Stimulated activated CD8-positive, alpha-beta memory T cell treated with anti-CD3 and anti-CD28 coated beads, Interleukin-12 subunit alpha, Interleukin-12 subunit beta, amount 100 ng/mL, for 24 hours (primary cell): Measurements from ENCODE around the gene GABARAPL2.
A peak's percentile ranks its signal among the peaks of the same experiment; 100 is the strongest.
"Not testable (repeated sequence)": the region's sequence is repeated elsewhere in the genome, so short reads cannot be mapped to it uniquely, and the experiment has no call there.

Source experiments
- DNase-seq: peaks from one replicate; pipeline ENCODE4 v3.0.0-alpha.2; 2020; ENCODE audit errors: extremely low read depth

Gene GABARAPL2, protein sequence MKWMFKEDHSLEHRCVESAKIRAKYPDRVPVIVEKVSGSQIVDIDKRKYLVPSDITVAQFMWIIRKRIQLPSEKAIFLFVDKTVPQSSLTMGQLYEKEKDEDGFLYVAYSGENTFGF

DNA sequence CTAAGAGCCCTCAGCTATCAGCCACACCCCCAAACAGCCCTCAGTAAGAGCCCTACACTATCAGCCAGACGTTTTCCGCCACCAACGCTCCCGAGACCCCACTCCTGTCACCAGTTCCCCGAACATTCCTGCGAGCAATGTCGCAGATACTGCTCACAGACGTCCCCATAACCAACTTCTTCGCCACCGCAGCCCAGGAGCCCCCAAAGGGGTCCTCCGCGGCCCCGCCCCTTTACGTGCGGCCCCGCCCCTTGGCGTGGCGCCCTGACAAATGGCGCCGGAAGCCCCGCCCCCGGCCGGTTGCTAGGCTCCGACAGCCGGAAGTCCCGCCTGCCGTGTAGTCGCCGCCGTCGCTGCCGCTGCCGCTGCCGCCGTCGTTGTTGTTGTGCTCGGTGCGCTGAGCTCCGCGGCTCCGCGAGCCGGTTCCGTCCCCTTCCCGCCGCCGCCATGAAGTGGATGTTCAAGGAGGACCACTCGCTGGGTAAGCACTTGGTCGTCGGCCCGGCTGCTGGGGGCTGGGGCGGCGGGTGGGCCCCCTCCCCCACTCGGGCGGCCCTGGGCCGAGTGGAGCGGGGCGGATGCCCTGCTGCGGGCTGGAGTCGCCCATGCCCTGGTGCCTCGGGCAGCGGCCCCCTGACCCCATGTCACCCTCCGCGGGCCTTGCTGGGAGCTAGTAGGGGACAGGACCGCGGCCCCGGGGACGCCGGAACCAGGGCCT, at the start of gene GABARAPL2:
TSS of gene GABARAPL2 (plus strand) at position 340 of the 718 bp plus-strand sequence. CDS start at position 448, 108 bp downstream.
- peak; percentile 82 for DNase-seq

DNA sequence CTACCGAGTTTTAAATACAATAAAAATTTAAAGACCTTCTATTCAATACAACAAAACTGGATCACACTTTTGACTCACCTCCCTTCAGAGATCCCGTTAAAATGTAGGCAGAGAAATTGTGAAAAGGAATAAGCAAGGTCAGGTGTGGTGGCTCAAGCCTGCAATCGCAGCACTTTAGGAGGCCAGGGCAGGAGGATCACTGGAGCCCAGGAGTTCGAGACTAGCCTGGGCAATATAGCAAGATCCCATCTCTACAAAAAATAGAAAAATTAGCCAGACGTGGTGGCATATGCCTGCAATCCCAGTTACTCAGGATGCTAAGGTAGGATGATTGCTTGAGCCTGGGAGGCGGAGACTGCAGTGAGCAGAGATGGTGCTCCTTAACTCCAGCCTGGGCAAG, 47.0 kb upstream of the GABARAPL2 start:
- no peak for DNase-seq

DNA sequence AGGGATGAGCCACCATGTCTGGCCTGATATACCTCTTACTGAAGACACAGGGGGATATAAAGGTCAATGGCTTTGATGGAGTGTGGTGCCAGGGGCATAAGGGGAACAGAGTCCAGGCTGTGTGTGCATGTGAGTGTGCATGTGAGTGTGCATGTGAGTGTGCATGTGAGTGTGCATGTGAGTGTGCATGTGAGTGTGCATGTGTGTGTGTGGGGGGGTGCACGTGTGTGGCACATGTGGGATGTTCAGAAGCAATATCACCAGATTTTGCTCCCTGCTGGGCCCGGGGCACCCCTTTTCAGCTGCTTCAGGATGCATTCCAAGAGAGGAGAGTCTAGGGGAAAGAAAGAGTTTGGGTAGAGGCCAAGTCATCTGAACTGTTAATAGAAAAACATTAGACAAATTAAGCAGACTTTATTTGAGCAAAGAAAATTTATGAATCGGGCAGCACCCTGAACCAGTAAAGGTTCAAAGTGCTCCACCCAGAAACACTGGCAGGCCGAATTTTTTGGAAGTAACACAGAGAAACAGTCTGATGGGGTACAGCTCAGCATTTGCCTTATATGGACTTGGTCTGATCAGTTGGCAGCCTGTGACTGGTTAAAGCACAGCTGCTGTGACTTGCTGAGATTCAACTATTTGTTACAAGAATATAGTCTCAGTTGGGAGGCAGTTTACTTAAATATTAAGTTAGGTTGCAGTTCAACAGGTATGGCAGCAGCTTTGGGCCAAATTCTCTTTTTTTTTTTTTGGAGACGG, 40.0 kb upstream of the GABARAPL2 start:
- no peak for DNase-seq

DNA sequence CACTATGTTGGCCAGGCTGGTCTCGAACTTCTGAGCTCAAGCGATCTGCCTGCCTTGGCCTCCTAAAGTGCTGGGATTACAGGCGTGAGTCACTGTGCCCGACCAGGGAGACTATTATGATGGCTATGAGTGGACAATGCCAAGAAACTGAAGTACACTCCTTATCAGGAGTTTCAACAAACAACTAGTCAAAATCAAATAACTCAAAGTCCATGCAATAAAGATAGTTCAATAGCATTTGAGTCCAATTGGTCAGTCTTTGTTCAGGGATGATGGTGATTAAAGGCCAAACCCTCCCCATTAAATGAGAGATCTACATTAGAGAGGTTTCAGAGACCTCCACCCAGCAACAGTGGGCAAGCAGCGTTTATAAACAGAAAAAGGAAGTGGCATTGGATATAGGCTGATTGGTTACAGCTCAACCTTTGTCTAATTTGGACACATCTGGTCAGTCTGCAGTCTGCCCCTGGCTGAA, 38.3 kb upstream of the GABARAPL2 start:
- DNase-seq = no peak

DNA sequence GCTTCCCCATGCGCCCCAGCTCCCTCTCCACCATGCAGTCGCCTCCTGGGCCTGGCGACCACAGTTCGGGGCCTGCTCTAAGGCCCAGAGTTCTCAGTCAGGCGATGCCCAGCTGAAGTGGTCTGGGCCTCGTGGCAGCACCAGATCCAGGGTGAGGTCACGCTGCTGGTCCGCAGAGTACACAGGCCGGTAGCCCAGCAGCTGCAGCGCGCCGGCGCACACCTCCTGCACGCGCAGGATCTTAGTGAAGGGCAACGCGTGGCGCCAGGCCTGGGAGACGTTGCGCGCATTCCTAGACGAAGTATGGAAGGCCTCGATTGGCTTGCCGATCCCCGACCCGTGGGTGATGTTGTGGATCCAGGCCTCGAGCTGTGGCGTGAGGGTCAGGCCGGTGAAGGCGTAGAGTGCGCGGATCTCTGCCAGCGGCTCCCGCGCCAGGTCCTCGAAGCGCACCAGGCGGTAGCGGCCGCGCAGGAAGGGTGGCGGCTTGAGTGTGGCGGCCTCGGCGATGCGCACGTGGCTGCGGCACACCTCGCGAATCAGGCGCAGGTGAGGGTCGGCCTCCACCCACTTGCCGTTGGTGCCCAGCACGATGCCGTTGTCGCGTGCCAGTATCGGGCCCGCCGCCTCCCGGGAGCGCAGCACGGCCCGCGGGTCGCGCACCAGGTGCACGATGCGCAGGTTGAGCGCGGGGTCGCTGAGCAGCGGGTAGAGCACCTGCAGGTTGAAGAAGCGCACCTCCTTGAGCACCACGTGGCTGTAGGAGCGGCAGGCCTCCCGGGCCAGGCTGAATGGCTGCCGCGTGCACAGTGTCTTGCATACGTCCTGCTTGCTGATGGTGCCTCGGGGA, 36.9 kb upstream of the GABARAPL2 start:
- no peak for DNase-seq

DNA sequence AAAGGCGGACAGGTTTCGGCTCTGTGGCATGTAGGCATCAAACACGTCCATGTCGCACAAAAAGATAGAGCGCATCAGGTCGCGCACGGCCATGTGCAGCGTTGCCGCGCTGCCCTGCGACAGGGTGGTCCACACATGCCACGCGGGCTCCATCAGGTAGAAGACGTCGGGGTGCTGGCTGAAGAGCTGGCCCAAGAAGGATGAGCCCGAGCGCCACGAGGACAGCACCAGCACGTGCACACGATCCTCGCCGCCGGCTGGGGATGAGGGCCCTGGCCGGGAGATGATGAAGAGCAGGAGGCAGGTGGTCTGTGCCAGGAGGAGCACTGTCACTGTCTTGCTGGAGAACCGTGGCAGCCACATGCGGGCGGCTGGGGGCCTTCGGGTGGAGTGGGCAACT, 36.2 kb upstream of the GABARAPL2 start:
- no peak for DNase-seq

DNA sequence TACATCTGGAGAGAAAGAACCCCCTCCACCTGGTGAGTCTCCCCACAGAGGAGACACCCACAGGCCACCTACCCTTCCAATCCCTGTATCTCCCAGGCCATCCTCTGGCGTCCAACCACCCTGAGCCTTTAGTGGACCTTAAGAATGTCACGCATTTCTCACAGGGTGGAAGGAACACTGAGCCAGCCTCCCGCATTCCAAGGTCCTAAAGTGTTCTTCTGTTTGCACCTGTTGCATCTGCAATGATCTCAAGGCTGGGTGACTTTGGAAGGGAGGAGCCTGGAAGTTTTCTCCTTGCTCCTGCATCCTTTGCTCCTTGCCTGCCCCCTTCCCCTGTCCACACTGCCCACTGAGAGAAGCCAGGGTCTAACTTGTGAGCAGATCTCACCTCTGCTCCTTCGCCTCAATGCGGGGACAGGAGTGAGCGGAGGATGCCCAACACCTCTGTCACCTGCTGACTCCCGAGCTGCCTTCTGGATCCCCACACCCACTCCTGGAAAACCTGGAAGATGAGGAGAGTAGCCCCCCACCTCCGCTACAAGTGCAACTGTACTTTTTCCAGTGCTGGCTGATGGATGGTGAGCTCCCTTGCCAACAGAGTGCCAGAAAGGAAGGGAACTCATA, 33.9 kb upstream of the GABARAPL2 start:
- DNase-seq = no peak

DNA sequence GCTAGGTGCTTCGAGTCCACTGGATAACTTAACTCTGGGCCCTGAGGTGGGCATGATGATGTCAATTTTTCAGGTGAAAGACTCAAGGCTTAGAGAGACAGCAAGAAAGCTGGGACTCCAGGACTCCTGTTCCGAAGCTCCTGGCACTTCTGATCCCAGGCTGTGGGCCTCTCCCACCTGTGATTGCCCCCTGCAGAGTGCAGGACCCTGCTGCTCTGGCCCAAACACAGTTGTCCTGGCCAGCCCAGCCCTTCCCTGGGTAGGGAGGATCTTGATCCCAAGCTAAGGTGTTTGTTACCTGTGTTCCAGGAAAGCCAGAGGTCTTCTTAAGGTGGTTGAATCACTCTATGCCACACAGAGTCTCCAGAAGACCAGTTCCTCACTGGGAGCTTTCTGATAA, 33.4 kb upstream of the GABARAPL2 start:
- DNase-seq = no peak

DNA sequence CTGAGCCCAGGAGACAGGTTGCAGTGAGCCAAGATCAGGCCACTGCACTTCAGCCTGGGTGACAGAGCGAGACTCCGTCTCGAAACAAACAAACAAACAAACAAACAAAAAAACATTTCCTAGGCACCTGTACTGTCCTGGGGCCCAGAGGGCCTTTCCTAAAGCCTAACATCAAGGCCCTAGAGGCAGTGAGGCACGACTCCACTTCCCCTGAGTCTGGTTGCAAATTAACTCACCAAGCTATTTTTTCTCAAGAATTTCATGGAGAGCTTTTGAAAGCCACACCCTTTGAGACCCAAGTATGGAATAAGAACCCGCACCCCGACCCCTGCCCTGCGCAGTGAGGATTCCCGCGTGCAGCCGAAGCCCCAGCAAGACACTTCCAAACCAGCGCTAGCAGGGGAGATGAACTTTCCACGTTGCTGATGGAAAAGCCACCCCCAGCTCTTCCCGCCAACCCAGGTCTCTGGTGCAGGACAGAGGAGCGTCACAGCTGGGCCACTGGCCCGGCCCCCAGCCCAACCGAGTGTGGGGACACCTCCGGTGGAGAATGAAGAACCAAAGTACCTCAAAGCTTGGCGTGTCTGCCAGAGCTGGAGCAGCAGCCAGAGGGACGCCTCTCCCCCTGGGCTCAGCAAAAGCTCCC, 31.5 kb upstream of the GABARAPL2 start:
- DNase-seq = no peak

DNA sequence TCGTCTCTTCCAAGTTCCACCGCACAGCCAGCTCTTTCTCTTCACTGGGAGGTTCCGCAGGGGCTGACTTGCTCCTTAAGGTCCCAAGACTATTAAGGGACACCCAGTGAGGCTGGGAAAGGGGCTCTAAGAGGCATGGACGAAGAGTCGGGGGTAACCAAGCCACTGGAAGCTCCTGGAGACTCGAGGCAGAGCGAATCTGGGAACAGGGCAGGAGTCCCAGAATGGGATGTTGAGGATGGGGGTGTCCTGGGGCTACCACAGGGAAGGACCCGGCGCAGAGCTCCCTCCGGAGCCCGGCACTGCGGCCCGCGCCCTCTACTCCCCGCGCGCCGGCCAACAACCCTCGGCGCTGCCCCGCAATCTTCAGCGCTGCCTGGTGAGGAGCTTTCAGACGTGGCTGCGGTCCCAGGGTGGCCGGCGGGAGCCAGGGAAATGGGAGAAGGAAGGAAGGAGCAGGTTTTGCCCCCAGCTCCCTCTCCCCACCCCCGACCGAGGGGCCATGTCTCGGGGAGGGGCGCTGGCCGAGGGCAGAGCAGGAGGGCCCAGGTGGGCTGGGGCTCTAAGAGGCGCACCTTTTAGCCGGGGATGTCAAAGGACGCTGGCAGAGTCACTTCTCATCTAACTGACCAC, 30.9 kb upstream of the GABARAPL2 start:
- no peak for DNase-seq

DNA sequence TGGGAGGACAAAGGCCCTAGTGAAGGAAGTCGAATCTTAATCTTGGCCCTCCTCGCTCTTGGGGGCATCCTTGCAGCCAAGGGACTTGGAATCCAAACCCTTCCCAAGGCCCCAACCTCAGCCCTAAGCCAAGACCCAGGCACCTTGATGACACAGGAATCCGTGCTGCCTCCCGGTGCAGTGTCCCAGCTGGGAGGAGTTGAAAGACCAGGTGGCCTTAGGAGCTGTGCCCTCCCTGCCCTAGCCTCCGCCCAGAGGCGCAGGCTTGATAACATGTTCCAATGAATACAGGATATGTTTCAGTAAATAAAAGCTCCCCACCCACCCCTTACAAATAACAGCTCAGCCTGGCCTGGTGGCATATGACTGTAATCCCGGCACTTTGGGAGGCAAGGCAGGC, 30.3 kb upstream of the GABARAPL2 start, which contains the start of gene CHST5:
TSS of gene CHST5 (minus strand) at position 208 of the 400 bp plus-strand sequence. CDS start 5,724 bp downstream, outside the sequence.
- no peak for DNase-seq

DNA sequence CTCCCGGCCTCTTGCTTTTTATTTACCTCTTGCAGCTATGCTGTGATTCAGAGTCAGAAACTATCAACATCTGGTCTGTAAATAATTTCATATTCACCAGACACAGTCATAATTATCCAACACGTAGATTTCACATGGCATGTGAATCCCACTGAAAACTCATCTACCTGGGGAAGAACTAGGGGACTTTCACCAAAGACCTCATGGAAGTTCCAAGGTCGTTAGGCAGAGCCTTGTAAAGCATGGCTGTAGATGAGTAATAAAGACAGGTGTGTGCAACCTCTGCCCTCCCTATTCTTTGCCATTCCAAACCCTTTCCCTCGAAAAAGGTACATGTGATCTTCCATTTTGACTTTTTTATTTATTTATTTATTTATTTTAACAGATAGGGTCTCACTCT, 28.4 kb upstream of the GABARAPL2 start:
- DNase-seq = no peak

DNA sequence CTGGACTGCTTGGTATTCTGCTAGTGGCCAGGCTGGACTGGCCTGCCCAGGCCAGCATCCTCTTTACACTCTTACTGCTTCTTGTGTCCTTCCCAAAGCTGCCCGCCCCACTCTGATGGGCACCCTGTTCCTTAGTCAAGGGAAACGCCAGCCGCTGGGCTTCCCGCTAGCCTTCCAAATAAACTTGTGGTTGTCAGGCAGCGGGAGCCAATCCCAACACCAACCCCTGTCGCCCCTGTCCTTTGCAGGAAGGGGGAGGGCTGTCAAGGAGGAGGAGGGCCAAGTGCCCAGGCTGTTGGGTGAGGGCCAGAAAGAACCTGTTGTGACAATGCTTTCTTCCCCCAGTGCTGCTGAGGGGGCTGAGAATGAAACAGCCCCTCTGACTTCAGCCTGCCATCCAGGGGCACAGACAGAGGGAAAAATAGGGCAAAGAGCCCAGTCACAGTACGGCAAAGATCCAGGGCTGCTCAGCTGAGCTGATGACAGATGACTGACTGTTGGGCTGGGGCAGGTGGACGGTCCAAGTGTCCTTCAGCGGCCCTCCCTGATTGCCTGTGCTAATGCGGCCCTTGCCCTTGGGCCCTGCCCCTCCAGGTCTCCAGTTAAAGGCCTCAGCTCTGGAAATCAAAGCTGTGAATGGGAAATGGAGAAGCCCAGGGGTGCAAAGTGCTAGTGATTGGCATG, 27.2 kb upstream of the GABARAPL2 start:
- not testable (repeated sequence) for DNase-seq

DNA sequence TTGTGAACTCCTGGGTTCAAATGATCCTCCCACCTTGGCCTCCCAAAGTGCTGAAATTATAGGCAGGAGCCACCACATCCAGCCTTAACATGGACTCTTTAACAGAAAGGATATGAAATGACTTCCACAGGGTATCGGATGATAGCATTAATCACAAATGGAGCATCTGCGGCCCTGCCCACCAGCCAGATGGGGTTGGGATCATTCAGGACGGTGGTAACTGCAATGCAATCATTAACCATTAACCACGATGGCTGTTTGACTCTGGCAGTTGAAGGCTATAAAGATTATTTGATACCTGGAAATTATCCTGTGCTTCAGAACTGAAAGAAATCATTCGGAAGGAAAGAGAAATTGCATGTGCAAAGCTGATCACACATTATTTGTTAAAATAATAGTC, 24.9 kb upstream of the GABARAPL2 start:
- DNase-seq = no peak

DNA sequence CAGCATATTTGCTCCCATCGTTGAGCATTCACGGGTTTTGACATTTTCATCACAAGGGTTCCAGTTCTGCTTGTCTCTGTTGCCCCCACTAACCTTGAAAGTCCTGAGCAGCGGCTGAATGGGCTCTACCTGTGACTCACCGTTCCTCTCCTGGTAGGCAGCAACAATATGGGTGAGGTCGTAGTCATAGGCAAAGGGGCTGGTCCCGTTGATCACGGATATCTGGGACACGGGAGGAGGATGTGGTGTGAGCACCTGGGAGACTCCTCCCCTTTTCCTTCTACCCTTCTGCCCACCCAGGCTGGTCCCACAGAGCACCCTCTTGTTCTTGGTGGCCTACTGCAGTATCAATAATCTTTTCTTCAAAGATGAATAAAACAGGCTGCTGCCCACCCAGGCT, 23.7 kb upstream of the GABARAPL2 start:
- not testable (repeated sequence) for DNase-seq

DNA sequence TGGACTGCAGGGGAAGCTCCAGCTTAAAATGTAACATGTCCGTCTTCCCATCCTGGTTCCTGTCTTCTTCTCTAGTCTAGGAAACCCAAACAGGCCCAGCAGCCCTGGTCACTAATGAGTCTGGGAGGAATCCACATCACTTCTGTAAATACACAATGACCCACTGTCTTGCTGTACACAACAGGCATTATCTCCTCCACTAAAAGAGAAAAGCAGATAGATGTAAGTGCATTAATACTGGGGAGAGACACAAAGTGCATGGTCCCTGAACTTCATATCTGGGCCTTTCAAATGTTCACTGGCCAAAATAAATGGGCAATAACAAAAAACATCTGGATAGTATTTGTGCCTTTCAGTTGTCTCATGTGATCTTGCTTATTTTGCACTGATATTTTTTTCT, 20.3 kb upstream of the GABARAPL2 start:
- not testable (repeated sequence) for DNase-seq

DNA sequence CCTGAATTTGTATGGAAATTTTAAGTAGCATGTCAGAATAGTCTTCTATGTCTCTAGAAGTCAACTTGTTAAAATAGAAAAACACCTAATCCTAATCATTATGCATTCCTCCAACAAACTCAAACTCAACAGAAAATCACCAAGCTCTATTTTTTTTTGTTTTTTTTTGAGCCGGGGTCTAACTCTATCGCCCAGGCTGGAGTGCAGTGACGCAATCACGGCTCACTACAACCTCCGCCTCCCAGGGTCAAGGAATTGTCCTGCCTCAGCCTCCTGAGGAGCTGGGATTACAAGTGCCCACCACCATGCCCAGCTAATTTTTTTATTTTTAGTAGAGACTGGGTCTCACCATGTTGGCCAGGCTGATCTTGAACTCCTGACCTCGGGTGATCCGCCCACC, 19.9 kb upstream of the GABARAPL2 start:
- DNase-seq = no peak

DNA sequence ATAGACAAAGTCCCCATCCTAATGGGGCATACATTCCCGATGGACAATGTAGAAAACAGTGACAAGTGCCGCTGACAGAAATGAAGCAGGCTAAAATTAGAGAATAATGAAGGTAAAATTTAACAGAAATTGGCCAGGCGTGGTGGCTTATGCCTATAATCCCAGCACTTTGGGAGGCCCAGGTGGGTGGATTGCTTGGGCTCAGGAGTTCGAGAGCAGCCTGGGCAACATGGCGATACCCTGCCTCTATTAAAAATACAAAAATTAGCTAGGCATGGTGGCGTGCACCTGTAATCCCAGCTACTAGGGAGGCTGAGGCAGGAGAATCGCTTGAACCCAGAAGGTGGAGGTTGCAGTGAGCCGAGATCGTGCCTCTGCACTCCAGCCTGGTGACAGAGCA, 17.7 kb upstream of the GABARAPL2 start:
- DNase-seq = not testable (repeated sequence)

DNA sequence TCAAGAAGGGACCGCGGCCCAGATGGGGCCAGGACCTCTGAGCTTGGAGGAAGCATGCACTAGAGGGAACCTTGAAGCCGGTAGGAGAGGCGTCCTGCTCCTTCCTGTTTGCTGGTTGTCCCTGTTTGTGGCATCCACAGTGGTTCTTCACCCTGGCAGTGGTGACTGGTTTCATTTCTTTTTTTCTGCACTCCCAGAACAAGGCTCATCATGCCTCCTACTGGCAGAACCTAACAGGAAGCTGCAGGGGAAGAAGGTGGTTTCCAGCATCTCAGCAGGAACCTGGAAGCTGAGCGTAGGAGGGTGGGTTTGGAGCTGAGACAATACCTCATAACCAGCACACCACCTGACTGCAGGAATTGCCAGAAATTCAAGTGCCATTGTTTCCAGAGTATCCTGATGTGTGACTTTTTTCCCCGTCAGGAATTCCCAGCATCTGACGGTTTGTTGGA, 15.9 kb upstream of the GABARAPL2 start:
- DNase-seq = no peak

DNA sequence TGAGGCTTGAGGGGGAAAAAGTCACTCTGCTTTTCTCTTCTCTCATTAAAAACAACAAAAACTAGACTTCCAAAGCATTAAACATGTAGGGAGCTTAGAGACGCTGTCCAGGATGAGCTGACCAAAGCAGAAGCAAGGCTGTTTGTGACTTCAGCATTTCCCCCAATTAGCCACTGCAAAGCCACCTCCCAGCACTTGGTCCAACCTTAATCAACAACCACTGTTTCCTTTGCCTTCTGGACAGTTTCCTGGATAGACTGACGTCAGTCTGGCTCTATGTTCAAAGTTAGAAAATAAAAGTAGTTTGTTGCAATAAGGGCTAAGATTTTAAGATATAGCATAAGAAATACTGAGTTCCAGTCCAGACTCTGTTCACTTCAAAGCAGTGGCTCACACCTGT, 13.2 kb upstream of the GABARAPL2 start:
- no peak for DNase-seq
